Lower leg skin (tissue), 4 donors: ENCODE measurements around the gene RER1. TPM values are rescaled to one million over a fixed set of nuclear protein-coding genes. Genes with fewer than 3 reads are reported as not detected.
A peak's percentile ranks its signal among the peaks of the same experiment; 100 is the strongest.

Experiments
- DNase-seq, 2 donors: peaks; one replicate each; pipeline ENCODE4 v3.0.0-alpha.2; 2019; ENCODE audit warnings: low spot score in 2 of 2
- H3K4me3 ChIP-seq: fragments of 200-600 bp; sonication (generic); 2 replicates; pipeline ENCODE4 v1.5.1; 2017; ENCODE audit warnings: mild to moderate bottlenecking, low read depth; ENCODE audit not compliant: poor library complexity, severe bottlenecking
- POLR2A ChIP-seq, 2 donors: fragments of 450-650 bp; IDR thresholded peaks; one replicate each; pipeline ENCODE4 v1.6.1; 2016 to 2017; ENCODE audit warnings: antibody characterized with exemption in 2 of 2, mild to moderate bottlenecking in 1 of 2, moderate library complexity in 1 of 2
- WGBS, 2 donors: methylation state at CpG; one replicate each; pipeline ENCODE4 v1.1.5; 2018; 5-methylcytosine and 5-hydroxymethylcytosine counted together
- intact Hi-C: fragments of 100-400 bp; cut with DNase I; formaldehyde crosslinking; loops from one replicate; pipeline ENCODE4 v1.15.0; 2023; ENCODE audit warnings: low total_unique reads
- total RNA-seq, 4 donors: library from RNA; depleted of rRNA; stranded (reverse); fragments of >200 nt; gene quantifications; one replicate each; pipeline ENCODE4 v1.1.0, GENCODE V29; 2016
- TF ChIP-seq, protein P1 (sequence below), 3 donors: fragments of 450-650 bp; IDR thresholded peaks; one replicate each; pipeline ENCODE4 v1.5.1; 2016; ENCODE audit warnings: antibody characterized with exemption in 3 of 3, mild to moderate bottlenecking in 3 of 3, moderate library complexity in 2 of 3

Gene RER1
- total RNA-seq, 4 donors from 2014 or later, result 67.4 to 114 (median 70.7) TPM

GRCh38 chr1:2368053-2368744 lies 23.4 kb upstream of the RER1 start:
- no peak for TF ChIP-seq POLR2A (IDR thresholded peaks at IDR 0.05)
- TF ChIP-seq, protein P1, sequence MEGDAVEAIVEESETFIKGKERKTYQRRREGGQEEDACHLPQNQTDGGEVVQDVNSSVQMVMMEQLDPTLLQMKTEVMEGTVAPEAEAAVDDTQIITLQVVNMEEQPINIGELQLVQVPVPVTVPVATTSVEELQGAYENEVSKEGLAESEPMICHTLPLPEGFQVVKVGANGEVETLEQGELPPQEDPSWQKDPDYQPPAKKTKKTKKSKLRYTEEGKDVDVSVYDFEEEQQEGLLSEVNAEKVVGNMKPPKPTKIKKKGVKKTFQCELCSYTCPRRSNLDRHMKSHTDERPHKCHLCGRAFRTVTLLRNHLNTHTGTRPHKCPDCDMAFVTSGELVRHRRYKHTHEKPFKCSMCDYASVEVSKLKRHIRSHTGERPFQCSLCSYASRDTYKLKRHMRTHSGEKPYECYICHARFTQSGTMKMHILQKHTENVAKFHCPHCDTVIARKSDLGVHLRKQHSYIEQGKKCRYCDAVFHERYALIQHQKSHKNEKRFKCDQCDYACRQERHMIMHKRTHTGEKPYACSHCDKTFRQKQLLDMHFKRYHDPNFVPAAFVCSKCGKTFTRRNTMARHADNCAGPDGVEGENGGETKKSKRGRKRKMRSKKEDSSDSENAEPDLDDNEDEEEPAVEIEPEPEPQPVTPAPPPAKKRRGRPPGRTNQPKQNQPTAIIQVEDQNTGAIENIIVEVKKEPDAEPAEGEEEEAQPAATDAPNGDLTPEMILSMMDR (IDR thresholded peaks at IDR 0.05), result no peak
- H3K4me3 ChIP-seq, result no peak overlapping the region
- DNase-seq, result peak in 1 of 2 donors; percentile 14
- WGBS, 2 donors, result 90 to 94% methylated on average over 8 of the region's 8 CpGs
- intact Hi-C loops, result no loop called here

- intact Hi-C loops, result no loop called here
- DNase-seq, result peak in 1 of 2 donors; percentile 80
- no peak overlapping the region for H3K4me3 ChIP-seq
- WGBS, 2 donors, result 83 to 86% methylated on average over 20 to 32 of the region's 36 CpGs
- TF ChIP-seq, protein P1 (IDR thresholded peaks at IDR 0.05), result no peak
- TF ChIP-seq POLR2A (IDR thresholded peaks at IDR 0.05), result no peak
These were observed 18.8 kb upstream of the RER1 start for GRCh38 chr1:2372551-2373490.

DNA sequence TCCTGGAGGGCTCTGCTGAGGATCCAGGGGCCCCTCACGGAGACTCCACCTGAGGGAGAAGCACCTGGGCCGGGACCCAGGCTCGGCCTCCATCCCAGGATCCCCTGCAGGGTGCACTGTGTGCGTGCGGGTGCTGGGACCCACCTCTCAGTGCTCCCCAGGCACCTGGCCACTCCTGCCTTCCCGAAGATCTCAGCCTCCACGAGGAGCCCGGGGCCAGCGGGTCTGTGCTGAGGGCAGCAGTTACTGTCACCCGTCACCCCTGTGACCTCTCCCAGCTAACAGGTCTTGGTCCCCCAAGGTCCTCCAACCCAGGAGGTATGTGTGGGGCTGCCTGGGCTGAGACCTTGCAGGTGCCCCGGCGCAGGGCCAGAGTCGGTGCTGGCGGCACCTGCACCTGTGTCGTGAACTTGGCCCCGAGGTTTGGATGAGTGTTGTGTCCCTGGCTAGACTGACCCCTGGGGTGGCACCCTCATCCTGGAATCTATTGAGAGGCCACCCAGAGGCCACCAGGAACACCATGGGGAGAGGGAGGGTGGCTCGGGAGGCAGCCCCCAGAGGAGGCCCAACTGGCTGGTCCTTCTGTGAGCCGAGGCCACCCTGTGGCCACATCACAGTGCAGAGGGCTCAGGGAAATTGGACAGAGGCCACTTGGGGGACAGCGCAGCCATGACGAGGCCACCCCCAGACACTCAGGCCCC lies 17.9 kb upstream of the RER1 start:
- DNase-seq, result peak in 1 of 2 donors; percentile 76
- no peak for TF ChIP-seq POLR2A (IDR thresholded peaks at IDR 0.05)
- TF ChIP-seq, protein P1 (IDR thresholded peaks at IDR 0.05), result no peak
- H3K4me3 ChIP-seq, result no peak overlapping the region
- WGBS, 2 donors, result 92 to 93% methylated on average over 13 to 20 of the region's 20 CpGs
- intact Hi-C loops, result no loop called here

DNA sequence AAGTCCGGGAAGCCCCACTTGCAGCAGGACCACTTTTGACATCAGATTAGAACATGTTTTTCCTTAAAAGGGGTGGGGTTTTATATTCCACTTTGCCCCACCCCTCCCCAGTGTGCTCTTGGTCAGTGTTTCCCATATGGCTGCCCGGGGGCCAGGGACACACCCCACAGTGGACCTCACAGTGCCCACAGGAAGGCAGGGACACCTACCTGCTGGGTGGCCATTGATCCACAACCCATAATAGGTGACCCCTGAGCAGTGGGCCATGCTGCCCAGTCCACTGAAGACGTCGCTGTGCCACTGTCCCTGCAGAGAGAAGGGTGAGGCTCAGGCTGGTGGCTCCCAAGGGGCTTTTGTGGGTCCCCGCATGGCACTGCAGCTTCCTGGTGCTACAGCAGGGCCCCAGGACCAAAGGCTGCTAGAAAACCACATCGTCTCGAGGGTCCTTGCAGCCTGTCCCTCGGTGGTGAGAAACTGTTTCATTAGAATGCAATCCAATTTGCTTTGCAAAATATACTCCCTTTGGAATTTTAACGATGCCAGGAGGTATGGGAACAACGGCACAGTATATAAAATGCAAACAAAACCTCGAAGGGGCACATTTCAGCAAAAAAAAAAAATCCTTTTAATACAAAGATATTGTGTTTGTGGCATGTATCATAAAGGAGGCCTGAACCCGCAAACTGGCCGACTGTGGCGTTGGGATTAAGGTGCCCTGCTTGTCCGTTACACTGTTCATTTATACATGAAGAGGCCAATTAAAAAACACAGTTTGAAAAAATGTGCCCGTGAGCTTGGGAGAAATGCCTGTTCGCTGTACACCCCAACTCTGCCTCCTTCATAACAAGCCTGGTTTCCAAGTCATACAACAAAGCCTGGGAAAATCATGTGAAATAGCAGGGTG lies 17.1 kb upstream of the RER1 start:
- H3K4me3 ChIP-seq, result no peak overlapping the region
- DNase-seq, result peak in 1 of 2 donors; percentile 79
- no peak for TF ChIP-seq POLR2A (IDR thresholded peaks at IDR 0.05)
- TF ChIP-seq, protein P1 (IDR thresholded peaks at IDR 0.05), result no peak
- 81 to 86% methylated on average over 15 to 17 of the region's 17 CpGs for WGBS, 2 donors
- intact Hi-C loops, result no loop called here
